LoVo (cell line): Measurements from ENCODE around the gene RBM19.
A peak's percentile ranks its signal among the peaks of the same experiment; 100 is the strongest.

Experiments
- DNase-seq: peaks from one replicate; pipeline ENCODE4 v3.0.0-alpha.2; 2016; ENCODE audit warnings: low spot score

The RBM19 gene

DNA sequence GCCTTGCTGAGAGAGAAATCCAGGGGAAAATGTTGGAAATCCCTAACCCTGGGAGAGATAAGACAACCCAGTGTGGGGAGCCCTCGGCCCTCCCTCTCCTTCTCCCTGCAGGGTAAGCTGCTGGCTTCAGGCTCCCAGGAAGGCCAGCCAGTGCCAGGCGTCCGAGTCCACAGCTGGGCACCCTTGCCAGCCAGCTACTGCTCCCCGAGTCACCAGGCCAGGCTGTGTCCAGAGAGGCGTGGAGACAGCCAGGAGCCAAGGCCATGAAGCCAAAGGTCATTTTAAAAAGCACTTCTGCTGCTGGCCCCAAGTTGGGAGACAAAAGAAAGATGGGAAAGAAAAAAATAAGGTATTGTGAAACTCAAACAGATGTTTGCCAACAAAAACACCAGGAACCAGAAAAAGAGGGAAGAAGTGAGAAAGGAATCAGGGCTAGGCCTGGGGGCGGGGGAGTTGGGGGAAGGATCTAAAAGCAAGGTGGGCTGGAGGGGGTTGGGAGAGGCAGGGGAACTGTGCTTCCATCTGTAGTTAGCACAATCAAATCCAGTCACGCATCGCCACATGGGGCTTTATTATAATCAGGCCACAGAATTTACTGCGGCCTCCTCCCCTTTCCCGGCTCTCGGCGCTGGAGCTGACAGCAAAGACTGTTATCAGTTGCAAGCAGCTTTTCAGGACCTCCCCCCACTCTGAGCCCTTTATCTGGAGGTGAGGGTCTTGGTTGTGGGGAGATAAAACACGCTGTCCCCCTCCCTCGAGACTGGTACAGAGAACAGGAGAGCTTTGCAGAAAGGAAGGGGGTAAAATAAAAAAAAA lies 33.5 kb downstream of the RBM19 start:
- DNase-seq = no peak

DNA sequence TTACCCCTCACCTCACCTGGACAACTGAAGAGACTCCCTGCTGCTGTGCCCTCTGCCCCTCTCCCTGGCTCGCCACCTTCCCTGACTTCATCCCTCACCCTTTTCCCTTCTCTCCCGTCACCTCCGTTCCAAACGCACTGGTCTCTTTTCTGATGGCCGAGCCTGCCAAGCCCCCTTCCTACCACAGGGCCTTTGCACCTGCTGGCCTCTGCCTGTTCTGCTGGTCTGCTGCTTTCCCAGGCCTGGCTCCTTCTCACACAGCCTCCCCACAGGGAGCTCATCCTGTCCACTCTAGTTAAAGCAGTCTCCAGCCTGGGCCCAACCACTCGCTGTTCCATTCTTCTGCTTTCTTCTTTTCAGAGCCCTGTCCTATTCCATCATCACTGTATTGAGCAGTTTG lies 34.6 kb downstream of the RBM19 start:
- DNase-seq = no peak

DNA sequence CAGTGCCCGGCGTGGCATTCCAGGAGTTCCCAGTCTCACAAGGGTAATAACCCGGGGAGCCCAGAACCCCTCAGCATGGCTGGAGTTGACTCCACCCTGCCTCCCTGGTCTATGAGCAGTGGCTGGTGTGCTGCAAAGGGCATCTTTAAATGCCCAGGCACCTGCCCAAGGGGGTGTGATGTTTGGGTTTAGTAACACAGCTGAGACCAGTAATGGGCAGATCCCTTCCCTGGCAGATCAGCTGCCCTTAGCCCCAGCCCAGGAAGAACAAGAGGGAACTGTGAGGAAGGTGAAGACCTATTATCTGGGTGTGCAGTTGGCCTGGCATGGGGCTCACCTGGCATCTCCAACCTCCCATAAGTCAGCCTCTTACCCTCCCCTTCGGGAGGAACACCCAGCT lies 35.9 kb downstream of the RBM19 start:
- no peak for DNase-seq

DNA sequence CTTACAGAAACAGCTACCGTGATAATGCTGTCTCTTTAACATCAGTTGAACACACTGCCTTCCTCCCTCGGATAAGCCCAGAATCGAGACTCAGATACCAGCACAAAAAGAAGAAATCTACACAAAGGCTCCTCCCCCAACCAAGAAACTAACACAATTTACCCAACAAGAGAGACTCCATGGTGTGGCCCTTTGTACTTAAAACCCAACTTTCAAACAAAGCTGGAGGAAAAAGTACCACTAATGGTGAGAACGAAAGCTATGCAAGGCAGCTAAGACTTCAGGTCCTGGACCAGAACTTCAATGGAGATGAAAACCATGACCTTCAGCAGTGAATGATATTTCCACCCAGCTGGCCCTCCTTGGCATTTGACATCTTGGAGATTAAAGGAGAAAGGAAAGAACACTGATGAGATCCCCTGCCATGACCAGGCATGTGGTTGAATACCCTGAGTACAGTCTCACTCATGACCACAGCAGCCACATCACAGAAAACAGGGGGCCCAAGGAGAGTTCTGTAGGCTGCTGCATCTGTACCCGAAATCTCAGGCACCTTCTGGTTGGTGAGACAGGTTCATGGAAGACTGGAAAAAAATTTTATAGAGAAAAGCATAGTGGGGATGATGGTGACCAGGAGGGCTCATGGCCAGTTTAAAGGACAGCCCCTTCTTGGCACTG lies 36.7 kb downstream of the RBM19 start:
- DNase-seq = no peak

DNA sequence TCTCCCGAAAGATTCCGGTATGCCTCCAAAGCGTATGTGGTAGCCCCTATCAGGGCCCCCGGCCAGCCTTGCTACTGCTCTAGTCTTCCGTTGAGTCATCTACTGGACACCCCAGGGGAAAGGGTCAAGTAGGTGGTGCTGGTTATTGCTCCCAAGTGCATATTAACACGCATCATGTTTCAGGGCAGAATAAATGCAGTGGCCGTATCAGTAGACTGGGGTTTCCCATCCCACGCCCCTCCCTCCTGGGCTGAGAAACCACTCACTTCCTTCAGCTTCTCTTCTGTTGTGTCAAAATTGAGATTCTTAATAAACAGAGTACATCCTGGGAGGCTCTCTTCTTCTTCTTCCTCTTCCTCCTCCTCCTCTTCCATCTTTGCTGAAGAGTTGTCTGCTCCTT lies 39.3 kb downstream of the RBM19 start:
- DNase-seq = no peak

DNA sequence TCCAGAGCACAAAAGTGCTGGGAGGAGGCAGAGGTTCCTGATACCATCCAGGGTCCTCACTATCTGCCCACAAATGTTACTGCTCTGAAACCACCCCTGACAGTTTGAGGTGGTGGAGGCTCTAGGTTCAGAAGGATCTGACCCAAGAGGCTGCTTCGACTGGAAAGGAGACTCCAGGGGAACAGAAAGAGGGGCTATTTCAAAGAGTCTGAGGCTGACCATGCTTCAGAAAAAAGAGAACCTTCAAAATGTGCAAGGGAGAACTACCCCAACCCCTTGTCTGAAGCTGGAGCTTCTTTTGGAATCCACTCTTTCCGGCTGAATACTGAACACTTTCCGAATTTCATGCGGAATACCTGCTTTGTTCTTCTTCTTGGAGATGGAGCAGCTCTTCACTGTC lies 41.8 kb downstream of the RBM19 start:
- DNase-seq = no peak

DNA sequence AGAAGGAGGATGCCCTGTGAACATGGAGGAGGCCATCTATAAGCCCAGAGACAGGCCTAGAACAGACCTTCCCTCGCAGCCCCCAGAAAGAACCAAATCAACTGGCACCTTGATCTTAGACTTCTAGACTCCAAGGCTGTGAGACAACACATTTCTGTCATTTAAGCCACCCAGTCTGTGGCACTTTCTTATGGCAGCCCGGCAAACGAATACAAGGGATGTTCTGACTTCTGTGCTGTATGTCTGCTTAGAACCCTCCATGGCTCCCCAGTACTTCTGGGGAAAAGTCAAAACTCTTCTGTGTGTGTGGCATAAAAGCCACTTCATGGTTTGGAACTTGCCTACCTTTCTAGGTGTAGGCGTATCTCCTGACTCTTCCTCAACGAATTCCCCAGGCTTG lies 42.9 kb downstream of the RBM19 start:
- no peak for DNase-seq

DNA sequence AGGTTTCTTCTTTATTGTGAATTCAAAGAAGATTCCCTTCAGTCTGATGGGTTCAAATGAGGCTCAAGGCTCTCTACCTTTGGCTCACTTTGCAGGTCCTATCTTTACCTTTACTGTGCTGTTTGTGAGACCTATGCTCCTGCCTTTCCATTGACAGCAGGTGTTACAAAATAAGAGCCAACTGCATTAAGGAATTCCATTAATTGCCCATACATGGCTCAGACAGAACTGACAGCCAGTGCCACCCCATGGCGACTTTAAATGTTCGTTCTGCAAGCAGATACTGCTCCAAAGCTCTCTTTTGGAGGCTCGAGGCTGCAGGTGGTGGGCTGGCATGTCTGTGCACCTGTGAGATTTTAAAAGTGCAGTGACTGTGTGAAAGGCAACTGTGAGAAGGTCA lies 44.7 kb downstream of the RBM19 start:
- DNase-seq = no peak

DNA sequence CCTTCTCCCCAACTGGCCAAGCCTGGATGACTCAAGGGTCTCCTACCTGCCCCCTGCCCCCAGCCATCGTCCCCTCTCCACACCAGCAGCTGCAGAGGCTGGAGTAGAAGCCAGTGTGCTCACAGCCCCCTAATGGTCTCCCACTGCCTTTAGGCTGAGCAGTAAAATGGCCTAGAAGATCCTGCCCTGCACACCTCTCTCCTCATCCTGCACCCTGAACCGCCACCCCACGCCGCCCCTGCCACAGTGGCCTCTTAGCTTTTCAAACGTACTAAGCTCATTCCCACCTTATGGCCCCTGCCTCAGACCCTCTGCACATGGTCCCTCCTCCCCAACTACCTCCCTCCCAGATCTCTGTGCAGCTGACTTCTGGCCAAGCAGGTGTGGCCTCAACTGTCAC lies 46.3 kb downstream of the RBM19 start:
- no peak for DNase-seq

DNA sequence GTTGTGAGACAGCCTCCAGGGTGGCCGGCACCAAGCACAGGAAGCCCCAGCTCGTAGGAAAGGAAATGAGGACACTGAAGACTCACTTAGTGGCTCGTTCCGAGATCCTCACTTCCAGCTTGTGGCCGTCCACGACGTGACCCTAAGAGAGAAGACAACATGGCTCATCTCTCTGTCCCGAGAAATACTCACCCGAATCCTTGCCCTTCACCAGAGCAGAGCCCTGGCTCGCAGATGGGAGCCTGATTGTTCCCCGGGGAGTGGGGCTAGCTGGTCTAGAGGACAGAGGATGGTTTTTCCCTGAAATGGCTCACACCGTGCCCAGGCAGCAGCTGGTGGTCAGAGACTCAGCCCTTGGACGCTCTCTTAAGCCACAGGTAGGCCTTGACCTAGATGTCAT lies 47.8 kb downstream of the RBM19 start:
- DNase-seq = no peak

DNA sequence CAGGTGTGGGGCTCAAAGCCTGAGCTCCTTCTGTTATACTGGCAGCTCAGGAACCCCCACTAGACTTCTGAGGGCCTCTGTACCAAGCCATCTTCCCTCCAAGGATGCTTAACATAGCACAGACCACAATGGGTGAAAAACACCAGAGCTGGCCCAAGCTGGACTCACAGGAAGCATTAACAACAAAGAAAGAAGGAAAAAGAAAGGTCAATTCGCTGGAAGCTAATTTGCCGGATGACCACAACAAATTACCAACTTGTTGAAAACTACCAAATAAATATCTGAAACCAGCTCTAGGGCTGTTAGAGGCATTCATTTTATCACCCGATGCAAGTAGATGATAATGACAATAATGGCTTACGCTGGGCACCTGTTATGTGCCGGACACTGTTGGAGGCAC lies 48.7 kb downstream of the RBM19 start:
- DNase-seq = no peak

DNA sequence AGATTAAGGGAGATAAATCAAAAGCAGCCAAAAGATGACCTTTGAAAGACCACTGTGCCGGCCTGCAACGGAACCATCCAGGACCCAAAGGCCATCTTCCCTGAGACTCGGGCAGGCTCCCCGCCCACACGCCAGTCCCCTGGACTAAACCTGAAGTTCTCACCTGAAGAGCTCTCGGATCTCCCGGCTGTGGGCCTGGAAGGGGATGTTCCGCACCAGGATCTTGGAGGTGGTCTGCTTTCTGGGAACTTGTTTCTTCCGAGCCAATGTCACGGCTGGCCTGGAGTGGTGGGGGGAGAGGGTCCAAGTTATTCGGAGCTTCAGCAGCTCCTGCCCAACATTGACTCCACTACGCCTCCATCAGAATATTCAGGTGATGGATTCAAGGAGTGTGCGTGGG lies 51.3 kb downstream of the RBM19 start:
- no peak for DNase-seq

DNA sequence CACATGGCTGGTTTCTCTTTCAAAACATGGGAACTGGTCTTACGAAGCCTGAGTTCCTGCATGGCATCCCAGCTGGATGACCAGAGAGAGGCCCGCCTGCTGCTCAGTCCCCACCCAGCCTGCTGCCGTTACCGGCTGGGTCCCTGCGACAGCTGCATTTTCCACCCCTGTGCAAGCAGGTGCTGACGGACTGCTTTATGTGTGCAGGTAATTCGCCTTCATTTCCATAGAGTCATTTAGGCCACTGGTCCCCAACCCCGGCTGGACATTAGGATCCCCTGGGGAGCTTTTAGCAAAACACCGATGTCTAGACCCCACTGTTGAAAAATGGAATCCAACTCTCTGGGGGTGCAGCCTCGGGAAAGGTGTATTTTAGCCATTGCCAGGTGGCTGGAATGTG lies 51.9 kb downstream of the RBM19 start:
- no peak for DNase-seq

DNA sequence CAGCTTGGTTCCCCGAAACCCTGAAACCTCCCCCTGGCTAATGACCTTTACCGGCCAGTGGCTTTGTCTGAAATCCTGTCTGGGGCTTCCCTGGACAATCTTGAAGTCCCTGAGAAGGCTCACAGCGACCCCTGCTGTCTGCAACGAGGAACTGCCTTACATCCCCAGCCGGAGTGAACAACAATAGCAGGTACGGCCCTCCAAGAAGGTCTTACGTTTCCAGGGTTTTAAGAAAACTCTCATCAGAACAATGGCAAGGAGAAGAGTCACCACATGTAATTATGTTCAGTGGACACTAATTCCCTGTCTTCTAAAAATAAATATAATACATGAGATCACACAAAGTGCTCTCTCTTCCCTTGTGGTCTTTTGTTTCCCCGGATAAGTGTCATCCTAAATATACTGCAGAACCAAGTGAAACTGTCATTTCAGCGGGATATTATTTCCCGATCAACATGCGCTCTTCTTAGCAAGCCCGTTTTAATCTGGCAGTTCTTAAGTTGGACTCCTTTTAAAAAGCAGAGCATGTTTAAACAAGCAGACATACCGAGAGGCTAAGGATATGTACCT lies 53.3 kb downstream of the RBM19 start:
- peak; percentile 31 for DNase-seq

DNA sequence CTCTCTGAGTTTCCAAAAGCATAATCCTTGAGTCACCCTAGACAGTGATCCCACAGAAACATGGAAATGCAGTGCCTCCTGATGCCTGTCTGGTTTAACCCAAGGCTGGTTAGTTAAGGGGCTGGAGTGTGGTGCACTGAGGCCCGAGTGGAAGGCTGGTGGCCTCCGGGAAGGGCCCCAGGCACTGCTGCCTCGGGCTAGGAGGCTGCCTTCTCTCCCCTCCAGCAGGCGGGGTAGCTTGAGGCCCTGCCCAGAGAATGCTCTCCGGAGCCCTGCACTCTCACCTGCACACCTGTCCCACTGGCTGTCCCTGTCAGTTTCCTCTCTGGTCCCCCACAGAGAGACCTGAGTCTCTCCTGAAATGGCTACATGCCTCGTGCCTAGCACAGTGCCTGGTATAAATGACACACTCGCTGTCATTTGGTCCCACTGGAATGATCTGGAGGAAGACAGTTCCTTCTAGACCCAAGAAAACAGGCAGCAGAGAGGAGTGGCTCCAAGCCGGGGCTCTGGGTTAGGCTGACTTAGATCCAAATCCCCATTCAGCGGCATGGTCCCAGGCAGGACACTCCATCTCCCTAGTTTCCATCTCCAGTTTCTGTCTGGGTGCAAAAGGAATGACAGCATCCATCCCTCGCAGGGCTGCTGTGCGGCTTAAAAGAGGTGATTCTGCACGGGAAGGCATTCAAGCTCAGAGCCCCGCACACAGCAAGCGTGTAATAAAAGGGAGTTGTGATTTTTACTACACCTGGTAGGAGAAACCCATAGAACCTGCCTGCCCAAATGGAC lies 54.0 kb downstream of the RBM19 start:
- DNase-seq = no peak

DNA sequence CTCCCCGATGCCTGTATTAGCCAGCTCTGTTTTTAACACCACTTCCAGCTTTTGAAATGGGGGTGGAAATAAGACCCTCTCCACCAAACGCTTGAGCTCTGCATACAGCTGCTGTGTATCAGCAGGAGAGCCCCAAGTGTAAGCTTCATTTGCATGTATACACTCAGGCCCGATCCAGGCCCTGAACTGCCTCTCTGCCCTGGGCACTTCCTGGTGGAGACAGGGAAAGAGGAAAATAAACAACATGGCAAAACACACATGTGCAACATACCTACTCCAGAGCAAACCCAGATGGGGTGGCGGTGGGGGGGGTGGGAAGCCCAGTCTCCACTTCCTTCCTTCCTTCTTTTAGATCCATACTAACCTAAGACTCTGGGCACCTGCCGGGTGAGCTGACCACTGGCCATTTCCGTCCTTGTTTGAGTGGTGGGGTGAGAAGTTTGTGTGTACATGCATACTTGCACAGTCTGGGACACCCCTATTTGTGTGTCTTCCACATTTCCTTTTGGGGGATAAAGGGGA lies 55.3 kb downstream of the RBM19 start:
- DNase-seq = no peak

DNA sequence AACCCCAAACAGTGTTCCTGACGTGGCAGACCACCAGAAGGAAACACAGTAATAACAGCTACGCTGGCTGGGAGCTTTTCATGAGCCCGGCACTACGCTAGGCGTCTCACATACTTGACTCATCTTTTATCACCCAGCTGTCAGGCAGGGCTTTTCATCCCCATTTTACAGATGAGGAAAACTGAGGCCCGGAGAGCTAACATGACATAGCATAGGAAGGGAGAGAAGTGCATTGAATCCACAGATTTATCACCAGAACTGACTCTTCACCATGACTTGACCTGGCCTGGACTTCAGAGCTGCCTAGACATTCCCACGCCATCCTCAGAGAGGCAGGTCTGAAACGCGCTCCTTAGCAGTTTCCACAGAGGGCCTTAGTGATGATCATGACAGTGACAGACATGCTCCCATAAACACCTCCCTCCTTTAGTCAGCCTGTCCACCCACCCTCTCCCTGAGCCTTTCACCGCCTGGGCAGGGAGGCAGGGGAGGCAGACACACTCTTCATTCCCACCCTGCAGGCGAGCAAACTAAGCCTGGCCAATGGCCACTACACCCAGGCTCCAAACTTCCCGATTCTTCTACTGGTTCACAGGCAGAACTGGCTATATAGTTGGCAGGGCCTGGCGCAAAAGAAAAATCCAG lies 56.2 kb downstream of the RBM19 start:
- no peak for DNase-seq

DNA sequence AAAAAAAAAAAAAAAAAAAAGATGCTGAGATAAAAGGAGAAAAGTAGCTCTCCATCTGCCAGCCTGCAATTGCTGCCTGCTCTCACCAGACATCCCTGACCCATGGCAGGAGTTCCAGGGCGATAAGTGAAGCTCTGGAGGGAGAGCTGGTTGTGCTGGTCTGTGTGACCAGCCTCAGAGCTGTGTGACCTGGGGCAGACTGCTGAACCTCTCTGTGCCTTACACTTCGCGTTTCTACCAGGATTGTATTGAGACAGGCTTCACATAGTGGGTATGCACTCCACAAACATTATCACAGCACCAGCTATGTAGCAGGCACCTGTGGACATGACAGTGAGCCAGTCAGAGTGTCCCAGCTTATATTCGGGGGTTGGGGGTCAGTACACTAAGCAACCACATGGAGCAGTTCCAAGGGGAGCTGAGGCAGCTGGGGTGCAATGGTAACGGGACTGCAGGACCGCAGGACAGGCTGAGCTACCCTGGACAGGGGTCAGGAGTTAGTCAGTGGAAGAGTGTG lies 57.5 kb downstream of the RBM19 start:
- DNase-seq = no peak

DNA sequence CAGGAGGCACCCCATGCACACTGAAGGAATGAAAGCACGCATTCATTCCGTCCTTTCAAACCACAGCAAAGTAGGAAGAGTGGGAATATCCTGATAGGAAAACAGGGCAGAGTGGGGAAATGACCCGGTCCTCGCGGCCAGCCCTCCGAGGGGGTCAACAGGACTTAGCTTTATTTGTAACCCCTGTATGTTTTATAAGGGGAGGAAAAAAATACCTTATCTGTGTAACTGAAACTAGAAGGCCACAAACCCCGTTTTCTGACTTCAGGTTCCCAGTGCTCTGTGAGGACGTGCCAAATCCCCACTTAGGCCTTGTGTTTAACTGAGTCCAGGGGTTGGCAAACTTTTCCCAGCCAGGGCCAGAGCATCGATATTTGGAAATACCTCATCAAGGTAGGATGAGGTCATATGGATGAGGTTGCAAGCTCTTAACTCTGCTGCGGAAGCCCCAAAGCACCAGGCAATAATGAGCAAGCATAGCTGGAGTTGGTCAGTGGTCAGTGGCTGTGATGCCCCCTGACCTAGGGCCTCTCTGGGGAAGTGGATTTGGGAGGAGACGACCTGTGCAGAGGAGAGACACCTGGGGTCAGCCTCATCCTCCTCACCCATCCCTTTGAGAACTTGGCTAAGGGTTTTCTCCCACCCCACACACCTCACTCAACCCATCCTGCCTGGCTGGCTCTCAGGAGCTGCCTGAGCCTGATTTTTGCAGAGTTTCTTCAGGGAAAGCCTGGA lies 58.5 kb downstream of the RBM19 start:
- no peak for DNase-seq

DNA sequence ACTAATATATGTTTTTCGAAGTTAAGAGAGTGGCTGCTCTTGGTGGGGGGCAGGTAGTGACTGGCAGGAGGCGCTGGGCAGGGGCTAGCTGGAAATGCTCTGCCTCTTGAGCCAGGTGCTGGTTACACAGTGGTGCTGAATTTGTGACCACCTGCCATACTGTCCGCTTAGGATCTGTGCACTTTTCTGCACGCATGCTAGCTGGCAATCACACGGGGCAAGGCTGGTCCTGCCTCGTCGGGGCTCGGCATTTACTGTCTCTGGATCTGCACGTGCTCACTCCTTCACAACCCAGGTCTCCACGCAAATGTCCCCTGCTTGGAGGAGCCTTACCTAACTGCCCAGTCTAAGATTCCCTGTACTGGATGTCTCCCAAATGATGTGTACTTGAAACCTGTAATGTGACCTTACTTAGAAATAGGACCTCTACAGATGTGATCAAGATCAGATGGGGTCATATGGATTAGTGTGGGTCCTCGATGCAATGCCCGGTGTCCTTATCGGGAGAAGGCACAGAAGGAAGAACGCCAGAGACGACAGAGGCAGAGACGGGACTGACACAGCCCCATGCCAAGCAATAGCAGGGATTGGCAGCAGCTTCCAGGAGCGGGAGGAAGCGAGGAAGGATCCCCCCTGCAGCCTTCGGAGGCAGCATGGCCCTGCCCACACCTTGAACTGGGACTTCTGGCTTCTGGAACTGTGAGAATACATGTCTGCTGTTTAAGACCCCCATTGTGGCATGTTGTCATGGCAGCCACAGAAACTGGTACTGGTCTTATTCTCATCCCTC lies 59.5 kb downstream of the RBM19 start:
- DNase-seq = no peak
